Astrocyte of the spinal cord (primary cell): ENCODE measurements around the gene ZDHHC17.

ENCODE experiments used
- DNase-seq: peaks from one replicate; pipeline ENCODE4 v3.0.0; 2011; ENCODE audit warnings: low read depth, low spot score
- H3K4me3 ChIP-seq: 2 replicates; pipeline ENCODE4 v1.5.1; 2011; ENCODE audit warnings: low read depth, mild to moderate bottlenecking, low read length, moderate library complexity
- CTCF ChIP-seq: IDR thresholded peaks from 2 replicates; pipeline ENCODE4 v1.5.1; 2012; ENCODE audit warnings: low read depth, mild to moderate bottlenecking, low read length, inconsistent platforms
- in situ Hi-C: cut with HindIII; loops from 2 replicates; pipeline ENCODE4 v1.10.0; 2017; ENCODE audit warnings: low sequenced_read_pairs

The ZDHHC17 gene

GRCh38 chr12:76763746-76764675 is at the start of gene ZDHHC17:
TSS of gene ZDHHC17 (plus strand) at chr12:76764115. CDS start at chr12:76764237, 122 bp downstream.
- no peak for TF ChIP-seq CTCF
- peak; percentile 97 for DNase-seq
- in situ Hi-C loops: no loop called here
- peak within 1 kb of the TSS; percentile 70 for H3K4me3 ChIP-seq

- H3K4me3 ChIP-seq: no peak overlapping the region
- in situ Hi-C loops: no loop called here
- TF ChIP-seq CTCF: no peak
- DNase-seq: no peak
These were observed 49.5 kb upstream of the ZDHHC17 start for GRCh38 chr12:76714415-76714814.

- TF ChIP-seq CTCF: no peak
- in situ Hi-C loops: no loop called here
- no peak for DNase-seq
- no peak overlapping the region for H3K4me3 ChIP-seq
These were observed 49.1 kb upstream of the ZDHHC17 start for GRCh38 chr12:76714861-76715260.

- TF ChIP-seq CTCF: no peak
- in situ Hi-C loops: no loop called here
- DNase-seq: no peak
- no peak overlapping the region for H3K4me3 ChIP-seq
These were observed 48.6 kb upstream of the ZDHHC17 start for GRCh38 chr12:76715332-76715731.

- DNase-seq: no peak
- in situ Hi-C loops: no loop called here
- TF ChIP-seq CTCF: no peak
These were observed 46.6 kb upstream of the ZDHHC17 start for GRCh38 chr12:76717314-76717713.

GRCh38 chr12:76719171-76720041 is 44.5 kb upstream of the ZDHHC17 start:
- no peak for DNase-seq
- in situ Hi-C loops: no loop called here
- no peak overlapping the region for H3K4me3 ChIP-seq
- no peak for TF ChIP-seq CTCF

More at GRCh38 chr12:76717314-76717713, 46.6 kb upstream of the ZDHHC17 start:
- no peak overlapping the region for H3K4me3 ChIP-seq
